H1 (cell line): ENCODE results near the gene SIX3. TPM values are rescaled to one million over a fixed set of nuclear protein-coding genes. Genes with fewer than 3 reads are reported as not detected.

Experiments
- CTCF ChIA-PET: fragments of 300-600 bp; sonication (Branson Sonifier 250); formaldehyde crosslinking; loops from one replicate; lab custom pipeline; 2021; ENCODE audit not compliant: partially characterized antibody; lab: Charles Lee
- POLR2A ChIA-PET: fragments of 300-600 bp; sonication (Branson Sonifier 250); formaldehyde crosslinking; loops from one replicate; lab custom pipeline; 2021; ENCODE audit warnings: inconsistent platforms; ENCODE audit not compliant: partially characterized antibody; lab: Charles Lee
- DNase-seq, 2 experiments: peaks; one replicate each; pipeline versions ENCODE4 v3.0.0 to v3.0.0-alpha.2; 2010 to 2022; ENCODE audit warnings: low spot score in 2 of 2, low read depth in 1 of 2, mixed read lengths in 1 of 2
- FAIRE-seq: peaks from 2 replicates; lab custom pipeline; 2011; peaks lifted over from hg19 to GRCh38; lab: Jason Lieb, UNC
- H2AFZ ChIP-seq: 2 replicates; pipeline ENCODE4 v1.8.1; 2012; ENCODE audit warnings: low read length, inconsistent platforms
- H2AK5ac ChIP-seq: 2 replicates; pipeline ENCODE4 v1.6.1; 2013; ENCODE audit warnings: low read depth, low read length
- H2BK120ac ChIP-seq: replicated peaks from 2 replicates; pipeline ENCODE3; 2013; ENCODE audit warnings: low read depth, low read length, inconsistent platforms
- H2BK12ac ChIP-seq: 2 replicates; pipeline ENCODE4 v1.6.1; 2013; ENCODE audit warnings: low read depth, low read length
- H2BK15ac ChIP-seq: 2 replicates; pipeline ENCODE4 v1.6.1; 2013; ENCODE audit warnings: low read length
- H2BK20ac ChIP-seq: 2 replicates; pipeline ENCODE4 v1.6.1; 2013; ENCODE audit warnings: low read length
- H2BK5ac ChIP-seq: 2 replicates; pipeline ENCODE4 v1.6.1; 2013; ENCODE audit warnings: low read depth, low read length
- H3K14ac ChIP-seq: 2 replicates; pipeline ENCODE4 v1.6.1; 2013; ENCODE audit warnings: inconsistent platforms; ENCODE audit not compliant: insufficient read length
- H3K18ac ChIP-seq: 2 replicates; pipeline ENCODE4 v1.6.1; 2013; ENCODE audit warnings: low read length; ENCODE audit errors: extremely low read depth
- H3K23ac ChIP-seq: 2 replicates; pipeline ENCODE4 v1.6.1; 2013; ENCODE audit warnings: inconsistent platforms; ENCODE audit not compliant: insufficient read length
- H3K23me2 ChIP-seq: 2 replicates; pipeline ENCODE4 v1.6.1; 2013; ENCODE audit warnings: low read depth, low read length
- H3K27ac ChIP-seq: 2 replicates; pipeline ENCODE4 v1.6.1; 2011; ENCODE audit warnings: low read depth, low read length, inconsistent platforms
- H3K27me3 ChIP-seq, 4 experiments: replicated peaks in 1 of 4; 1 replicate in 1 of 4; 2 replicates in 3 of 4; pipeline versions ENCODE4 v1.6.1 to v1.8.1; 2011 to 2013; ENCODE audit warnings: low read length in 3 of 4, mild to moderate bottlenecking in 3 of 4, inconsistent platforms in 2 of 4, mixed read lengths in 2 of 4, moderate library complexity in 1 of 4; ENCODE audit not compliant: control insufficient read depth in 3 of 4, insufficient read depth in 3 of 4; ENCODE audit errors: extremely low read depth in 1 of 4
- H3K36me3 ChIP-seq, 4 experiments: 2 replicates each; pipeline versions ENCODE4 v1.6.1 to v1.8.1; 2011 to 2013; ENCODE audit warnings: mild to moderate bottlenecking in 4 of 4, low read length in 3 of 4, moderate library complexity in 2 of 4, control low read depth in 1 of 4, inconsistent platforms in 1 of 4; ENCODE audit not compliant: insufficient read depth in 4 of 4, control insufficient read depth in 2 of 4
- H3K4ac ChIP-seq: replicated peaks from 2 replicates; pipeline ENCODE3; 2013; ENCODE audit warnings: low read length, low read depth, mixed read lengths, inconsistent platforms; ENCODE audit not compliant: insufficient read length
- H3K4me1 ChIP-seq, 4 experiments: replicated peaks in 1 of 4; 1 replicate in 1 of 4; 2 replicates in 3 of 4; pipeline versions ENCODE4 v1.6.1 to v1.8.1; 2011 to 2013; ENCODE audit warnings: low read length in 3 of 4, inconsistent platforms in 2 of 4, mixed read lengths in 1 of 4; ENCODE audit not compliant: insufficient read depth in 4 of 4, control insufficient read depth in 3 of 4
- H3K4me2 ChIP-seq, 2 experiments: 2 replicates each; pipeline versions ENCODE4 v1.6.1 to v1.8.1; 2011 to 2013; ENCODE audit warnings: low read depth in 2 of 2, low read length in 2 of 2, control low read depth in 1 of 2, inconsistent platforms in 1 of 2, mild to moderate bottlenecking in 1 of 2; ENCODE audit not compliant: insufficient read depth in 1 of 2
- H3K4me3 ChIP-seq, 4 experiments: fragments of 200-600, 300-600 bp in 1 of 4; sonication (generic), shearing (Covaris generic), sonication (Bioruptor Twin) in 1 of 4; 2 replicates each; pipeline versions ENCODE4 v1.5.1 to v1.8.1; 2011 to 2016; ENCODE audit warnings: low read length in 4 of 4, low read depth in 3 of 4, control low read depth in 2 of 4, inconsistent platforms in 2 of 4, mild to moderate bottlenecking in 2 of 4, mixed read lengths in 1 of 4, moderate library complexity in 1 of 4; ENCODE audit not compliant: insufficient read depth in 2 of 4; ENCODE audit errors: extremely low read depth in 1 of 4
- H3K56ac ChIP-seq: replicated peaks from 2 replicates; pipeline ENCODE3; 2013; ENCODE audit warnings: low read depth, mild to moderate bottlenecking, mixed read lengths, low read length, inconsistent platforms; ENCODE audit not compliant: insufficient read length
- H3K79me1 ChIP-seq: 2 replicates; pipeline ENCODE4 v1.6.1; 2013; ENCODE audit warnings: low read depth, low read length, control low read depth
- H3K79me2 ChIP-seq, 2 experiments: 2 replicates each; pipeline versions ENCODE4 v1.6.1 to v1.8.1; 2012 to 2013; ENCODE audit warnings: low read length in 2 of 2, mild to moderate bottlenecking in 2 of 2, inconsistent platforms in 1 of 2; ENCODE audit not compliant: insufficient read depth in 2 of 2, control insufficient read depth in 1 of 2
- H3K9ac ChIP-seq, 4 experiments: replicated peaks in 1 of 4; 1 replicate in 1 of 4; 2 replicates in 3 of 4; pipeline versions ENCODE4 v1.6.1 to v1.8.1; 2011 to 2013; ENCODE audit warnings: low read depth in 3 of 4, low read length in 3 of 4, control low read depth in 2 of 4, mild to moderate bottlenecking in 2 of 4, moderate library complexity in 2 of 4, inconsistent platforms in 1 of 4; ENCODE audit errors: extremely low read depth in 1 of 4
- H3K9me3 ChIP-seq, 2 experiments: 2 replicates each; pipeline versions ENCODE4 v1.6.1 to v1.8.1; 2012 to 2013; ENCODE audit warnings: mild to moderate bottlenecking in 2 of 2, moderate library complexity in 2 of 2, control low read depth in 1 of 2, inconsistent platforms in 1 of 2, low read depth in 1 of 2, low read length in 1 of 2, mixed read lengths in 1 of 2; ENCODE audit not compliant: insufficient read depth in 2 of 2
- H4K20me1 ChIP-seq, 2 experiments: replicated peaks in 1 of 2; 2 replicates each; pipeline versions ENCODE3 to v1.8.1; 2011 to 2013; ENCODE audit warnings: inconsistent platforms in 2 of 2, low read length in 2 of 2, mild to moderate bottlenecking in 1 of 2; ENCODE audit not compliant: insufficient read depth in 2 of 2, control insufficient read depth in 1 of 2
- H4K5ac ChIP-seq: 2 replicates; pipeline ENCODE4 v1.6.1; 2013; ENCODE audit warnings: low read length, low read depth, mixed read lengths, inconsistent platforms; ENCODE audit not compliant: insufficient read length
- H4K8ac ChIP-seq: 2 replicates; pipeline ENCODE4 v1.8.0; 2013; ENCODE audit warnings: mild to moderate bottlenecking, moderate library complexity, low read length, inconsistent platforms; ENCODE audit not compliant: insufficient read depth; ENCODE audit errors: extremely low read depth
- H4K91ac ChIP-seq: replicated peaks from 2 replicates; pipeline ENCODE3; 2013; ENCODE audit warnings: low read length, mixed read lengths, inconsistent platforms; ENCODE audit not compliant: insufficient read length
- CREB1 ChIP-seq: IDR thresholded peaks from 2 replicates; pipeline ENCODE4 v1.6.1; 2012; ENCODE audit warnings: inconsistent platforms
- GABPA ChIP-seq: IDR thresholded peaks from 2 replicates; pipeline ENCODE4 v1.6.1; 2011; ENCODE audit warnings: mild to moderate bottlenecking, low read length, moderate library complexity, borderline replicate concordance; ENCODE audit not compliant: insufficient read depth
- HDAC2 ChIP-seq, 2 experiments: fragments of 300-600 bp in 1 of 2; sonication (generic) in 1 of 2; IDR thresholded peaks; 2 replicates each; pipeline ENCODE4 v1.6.1; 2011 to 2012; ENCODE audit warnings: low read depth in 2 of 2, low read length in 2 of 2, mild to moderate bottlenecking in 2 of 2, moderate library complexity in 2 of 2, borderline replicate concordance in 1 of 2, inconsistent platforms in 1 of 2
- KDM1A ChIP-seq: fragments of 200-600, 300-600 bp; sonication (generic); IDR thresholded peaks from 2 replicates; pipeline ENCODE4 v1.7.1; 2016; ENCODE audit warnings: mild to moderate bottlenecking, low read length, borderline replicate concordance
- PHF8 ChIP-seq: fragments of 200-600 bp; sonication (generic); conservative IDR thresholded peaks from 2 replicates; pipeline ENCODE4 v1.7.1; 2012; ENCODE audit warnings: low read depth, mild to moderate bottlenecking, inconsistent platforms, low read length, moderate library complexity
- POU5F1 ChIP-seq: IDR thresholded peaks from 2 replicates; pipeline ENCODE4 v1.6.1; 2011; ENCODE audit warnings: low read depth, mild to moderate bottlenecking, low read length, moderate library complexity
- RFX5 ChIP-seq: IDR thresholded peaks from 2 replicates; pipeline ENCODE4 v1.6.1; 2011; ENCODE audit warnings: low read depth, low read length, improper control_type of control experiment, borderline replicate concordance
- RNF2 ChIP-seq: fragments of 200-900, 300-1000 bp; sonication (generic); IDR thresholded peaks from 2 replicates; pipeline ENCODE4 v1.7.1; 2016; ENCODE audit warnings: borderline replicate concordance, low read depth, mild to moderate bottlenecking, antibody characterized with exemption, low read length; ENCODE audit not compliant: poor library complexity, severe bottlenecking; ENCODE audit errors: missing control alignments
- SIN3A ChIP-seq, 2 experiments: IDR thresholded peaks in 1 of 2; conservative IDR thresholded peaks in 1 of 2; 2 replicates each; pipeline ENCODE4 v1.6.1; 2011 to 2012; ENCODE audit warnings: low read length in 2 of 2, improper control_type of control experiment in 1 of 2, low read depth in 1 of 2, mild to moderate bottlenecking in 1 of 2
- SP1 ChIP-seq: IDR thresholded peaks from 2 replicates; pipeline ENCODE4 v1.6.1; 2011; ENCODE audit warnings: low read depth, low read length
- SP4 ChIP-seq: IDR thresholded peaks from 2 replicates; pipeline ENCODE4 v1.6.1; 2012; ENCODE audit warnings: low read length, inconsistent platforms
- TAF7 ChIP-seq: optimal IDR thresholded peaks from 2 replicates; pipeline ENCODE3; 2011; ENCODE audit warnings: low read depth, mild to moderate bottlenecking, inconsistent platforms, low read length, moderate library complexity, borderline replicate concordance
- YY1 ChIP-seq: IDR thresholded peaks from 2 replicates; pipeline ENCODE4 v1.6.1; 2011; ENCODE audit warnings: low read depth, mild to moderate bottlenecking, low read length
- ZNF274 ChIP-seq: IDR thresholded peaks from 2 replicates; pipeline ENCODE4 v1.7.0; 2012; ENCODE audit warnings: low read length, borderline replicate concordance; ENCODE audit errors: extremely low read depth
- WGBS, 2 experiments: shearing (Covaris generic) in 1 of 2; methylation state at CpG; one replicate each; pipeline versions ENCODE4 v1.1.6 to v1.1.7; 2013 to 2015; ENCODE audit warnings: low lambda C conversion rate in 2 of 2, mixed read lengths in 2 of 2, inconsistent platforms in 1 of 2, low coverage in 1 of 2, missing lambda C conversion rate in 1 of 2; ENCODE audit not compliant: insufficient replicate concordance in 2 of 2, insufficient coverage in 1 of 2, insufficient read length in 1 of 2; ENCODE audit errors: extremely low coverage in 1 of 2, missing lambda C conversion rate in 1 of 2; 5-methylcytosine and 5-hydroxymethylcytosine counted together
- polyA plus RNA-seq, 7 experiments: library from polyadenylated mRNA; depleted of rRNA in 3 of 7; stranded (reverse) in 5 of 7; unstranded in 2 of 7; fragments of >200 nt in 5 of 7; fragments of 200-250 nt in 2 of 7; gene quantifications; 1 replicate in 5 of 7; 2 replicates in 1 of 7; 4 replicates in 1 of 7; pipeline versions ENCODE4 v1.2.1 to v1.2.3, GENCODE V29; 2011 to 2013; ENCODE audit warnings: missing spikeins in 2 of 7, mixed read lengths in 2 of 7
- total RNA-seq: library from RNA; stranded (reverse); fragmentation: NEBNext Ultra II Directional; extraction: Animal tissue kit (Norgen Biotek cat#: 25700); gene quantifications from 2 replicates; pipeline ENCODE4 v1.2.1, GENCODE V29; 2021

Gene SIX3
- total and polyA plus RNA-seq, 2 of the 8 experiments (the other 6 are each of a cell fraction or from before 2014, with no cell fraction given), result 0.02 to 0.19 TPM

GRCh38 chr2:44989176-44989575, 47.7 kb downstream of the SIX3 start:
- no peaks in the 10 kb centered on the region for H4K20me1 ChIP-seq
- WGBS, 2 experiments, result 94% methylated on average over 2 of the region's 2 CpGs; no CpG with 5 or more reads in 1 of the 2 experiments
- no peak overlapping the region for H3K4me2 ChIP-seq
- no peaks in the 10 kb centered on the region for H3K79me1 ChIP-seq
- H4K8ac ChIP-seq, result no peak overlapping the region
- no peak overlapping the region for H2BK5ac ChIP-seq
- H3K14ac ChIP-seq, result no peak overlapping the region
- no peak overlapping the region for H4K91ac ChIP-seq
- H3K27ac ChIP-seq, result no peak overlapping the region
- no peaks in the 10 kb centered on the region for H3K79me2 ChIP-seq
- no peaks in the 10 kb centered on the region; the same call in 1 of the 2 replicates for H3K23me2 ChIP-seq
- no peak overlapping the region for H3K56ac ChIP-seq
- no peak for DNase-seq
- H2BK15ac ChIP-seq, result no peak overlapping the region
- no peak overlapping the region for H3K18ac ChIP-seq
- no peak overlapping the region for H2BK120ac ChIP-seq
- no peak overlapping the region for H3K23ac ChIP-seq
- H4K5ac ChIP-seq, result no peak overlapping the region
- no peak overlapping the region for H3K4ac ChIP-seq
- no peak overlapping the region for H2BK12ac ChIP-seq
- no peaks in the 10 kb centered on the region for H3K4me1 ChIP-seq
- no peak overlapping the region for H2AFZ ChIP-seq
- no peak overlapping the region for H3K4me3 ChIP-seq
- H3K9ac ChIP-seq, result no peak overlapping the region
- no peaks in the 10 kb centered on the region for H3K36me3 ChIP-seq
- ChIA-PET CTCF (interaction anchor here (1.2 to 1.7 kb wide), 4 partner anchors 13 to 25 kb away, joined by 3 to 5 read pairs (median 4); partner anchors contain the start of gene SIX2), POLR2A (no interaction called here)
- FAIRE-seq, result no peak
- H3K9me3 ChIP-seq, result peaks cover 5 to 8% of the 10 kb centered on the region in 2 experiments; a peak in 2 of 4 replicates
- H2BK20ac ChIP-seq, result no peak overlapping the region
- H3K27me3 ChIP-seq, result no peaks in the 10 kb centered on the region; a peak in 1 of 7 replicates
- H2AK5ac ChIP-seq, result no peak overlapping the region
- no peak for TF ChIP-seq SP4
- TF ChIP-seq RFX5, result no peak
- no peak for TF ChIP-seq YY1
- TF ChIP-seq TAF7, result no peak
- no peak for TF ChIP-seq POU5F1
- no peak for TF ChIP-seq PHF8
- TF ChIP-seq ZNF274, result no peak
- TF ChIP-seq GABPA, result no peak
- no peak for TF ChIP-seq HDAC2 (IDR thresholded peaks at IDR 0.05; ENCODE audit: borderline replicate concordance in 1 of 2, low read depth in 2 of 2, low read length in 2 of 2)
- TF ChIP-seq RNF2, result no peak
- no peak for TF ChIP-seq SP1
- TF ChIP-seq KDM1A, result no peak
- TF ChIP-seq SIN3A (conservative IDR thresholded peaks at IDR 0.05 in 1 of 2, IDR thresholded peaks at IDR 0.05 in 1 of 2; ENCODE audit: low read depth in 1 of 2, low read length in 2 of 2), result no peak
- no peak for TF ChIP-seq CREB1
